ENCODE data around the gene ORAI3. TPM values are rescaled to one million over a fixed set of nuclear protein-coding genes. Genes with fewer than 3 reads are reported as not detected.

The ORAI3 gene
- total RNA-seq, 1 donor from 2014 or later, result 15.6 TPM

DNA sequence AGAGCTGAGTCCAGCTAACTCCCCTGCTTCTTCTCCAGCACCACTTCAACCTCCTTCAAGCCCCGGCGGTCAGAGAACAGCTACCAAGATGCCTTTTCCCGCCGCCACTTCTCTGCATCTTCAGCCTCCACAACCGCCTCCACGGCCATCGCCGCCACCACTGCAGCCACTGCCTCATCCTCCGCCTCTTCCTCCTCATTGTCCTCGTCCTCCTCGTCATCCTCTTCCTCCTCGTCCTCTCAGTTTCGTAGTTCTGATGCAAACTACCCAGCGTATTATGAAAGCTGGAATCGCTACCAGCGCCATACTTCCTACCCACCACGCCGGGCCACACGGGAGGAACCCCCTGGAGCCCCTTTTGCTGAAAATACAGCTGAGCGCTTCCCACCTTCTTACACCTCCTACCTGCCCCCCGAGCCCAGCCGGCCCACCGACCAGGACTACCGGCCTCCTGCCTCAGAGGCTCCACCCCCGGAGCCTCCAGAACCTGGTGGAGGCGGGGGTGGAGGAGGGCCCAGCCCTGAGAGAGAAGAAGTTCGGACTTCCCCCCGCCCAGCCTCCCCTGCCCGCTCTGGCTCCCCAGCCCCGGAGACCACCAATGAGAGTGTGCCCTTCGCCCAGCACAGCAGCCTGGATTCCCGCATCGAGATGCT is 15.8 kb downstream of the ORAI3 start:
- Mint-ChIP-seq H3K27ac (ENCODE audit: unreplicated experiment) (no peak overlapping the region), H3K36me3 (ENCODE audit: low read depth) (peaks cover 52% of the 10 kb centered on the region)

GRCh38 chr16:30965436-30965835 is 16.6 kb downstream of the ORAI3 start:
- H3K36me3 Mint-ChIP-seq (ENCODE audit: low read depth), result peaks cover 48% of the 10 kb centered on the region
- no peak overlapping the region for H3K4me3 Mint-ChIP-seq (ENCODE audit: unreplicated experiment)
- no peak overlapping the region for H3K27ac Mint-ChIP-seq (ENCODE audit: unreplicated experiment)
- H3K4me1 Mint-ChIP-seq (ENCODE audit: low read depth), result no peaks in the 10 kb centered on the region
- DNase-seq (ENCODE audit: low spot score), result no peak
- H3K9me3 Mint-ChIP-seq (ENCODE audit: low read depth), result no peaks in the 10 kb centered on the region
- H3K27me3 Mint-ChIP-seq (ENCODE audit: low read depth), result no peaks in the 10 kb centered on the region
- no peak for TF ChIP-seq CTCF (IDR thresholded peaks at IDR 0.05)

More for the DNA sequence above, 15.8 kb downstream of the ORAI3 start:
- TF ChIP-seq CTCF (IDR thresholded peaks at IDR 0.05), result no peak
- DNase-seq (ENCODE audit: low spot score), result no peak
- H3K4me1 Mint-ChIP-seq (ENCODE audit: low read depth), result peaks cover under 1% of the 10 kb centered on the region
- no peak overlapping the region for H3K4me3 Mint-ChIP-seq (ENCODE audit: unreplicated experiment)
- no peaks in the 10 kb centered on the region for H3K9me3 Mint-ChIP-seq (ENCODE audit: low read depth)
- no peaks in the 10 kb centered on the region for H3K27me3 Mint-ChIP-seq (ENCODE audit: low read depth)

GRCh38 chr16:30966033-30966619 is 17.3 kb downstream of the ORAI3 start:
- no peak overlapping the region for H3K4me3 Mint-ChIP-seq (ENCODE audit: unreplicated experiment)
- no peak for DNase-seq (ENCODE audit: low spot score)
- no peaks in the 10 kb centered on the region for H3K9me3 Mint-ChIP-seq (ENCODE audit: low read depth)
- H3K4me1 Mint-ChIP-seq (ENCODE audit: low read depth), result no peaks in the 10 kb centered on the region
- no peak overlapping the region for H3K27ac Mint-ChIP-seq (ENCODE audit: unreplicated experiment)
- H3K27me3 Mint-ChIP-seq (ENCODE audit: low read depth), result no peaks in the 10 kb centered on the region
- H3K36me3 Mint-ChIP-seq (ENCODE audit: low read depth), result peaks cover 52% of the 10 kb centered on the region
- TF ChIP-seq CTCF (IDR thresholded peaks at IDR 0.05), result no peak

DNA sequence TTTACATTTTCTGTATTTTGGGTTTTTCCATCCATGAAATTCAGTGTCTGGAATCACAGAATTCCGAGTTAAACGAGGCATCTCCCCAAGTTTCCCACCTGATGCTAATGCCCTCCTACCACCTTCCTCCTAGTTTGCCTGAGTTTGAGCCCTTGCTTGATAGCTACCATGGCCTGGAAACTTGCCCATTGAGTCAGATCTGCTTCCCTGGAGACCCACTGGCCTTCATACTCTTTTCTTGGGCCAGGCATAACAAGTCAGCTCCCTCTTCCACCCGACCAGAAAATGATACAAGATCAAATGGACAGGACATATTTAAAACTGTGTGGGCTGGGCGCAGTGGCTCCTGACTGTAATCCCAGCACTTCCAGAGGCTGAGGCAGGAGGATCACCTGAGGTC is 18.9 kb downstream of the ORAI3 start:
- H3K27ac Mint-ChIP-seq (ENCODE audit: unreplicated experiment), result no peak overlapping the region
- H3K4me1 Mint-ChIP-seq (ENCODE audit: low read depth), result no peaks in the 10 kb centered on the region
- H3K27me3 Mint-ChIP-seq (ENCODE audit: low read depth), result no peaks in the 10 kb centered on the region
- peaks cover 55% of the 10 kb centered on the region for H3K36me3 Mint-ChIP-seq (ENCODE audit: low read depth)
- no peak overlapping the region for H3K4me3 Mint-ChIP-seq (ENCODE audit: unreplicated experiment)
- DNase-seq (ENCODE audit: low spot score), result no peak
- TF ChIP-seq CTCF (IDR thresholded peaks at IDR 0.05), result no peak
- H3K9me3 Mint-ChIP-seq (ENCODE audit: low read depth), result no peaks in the 10 kb centered on the region

DNA sequence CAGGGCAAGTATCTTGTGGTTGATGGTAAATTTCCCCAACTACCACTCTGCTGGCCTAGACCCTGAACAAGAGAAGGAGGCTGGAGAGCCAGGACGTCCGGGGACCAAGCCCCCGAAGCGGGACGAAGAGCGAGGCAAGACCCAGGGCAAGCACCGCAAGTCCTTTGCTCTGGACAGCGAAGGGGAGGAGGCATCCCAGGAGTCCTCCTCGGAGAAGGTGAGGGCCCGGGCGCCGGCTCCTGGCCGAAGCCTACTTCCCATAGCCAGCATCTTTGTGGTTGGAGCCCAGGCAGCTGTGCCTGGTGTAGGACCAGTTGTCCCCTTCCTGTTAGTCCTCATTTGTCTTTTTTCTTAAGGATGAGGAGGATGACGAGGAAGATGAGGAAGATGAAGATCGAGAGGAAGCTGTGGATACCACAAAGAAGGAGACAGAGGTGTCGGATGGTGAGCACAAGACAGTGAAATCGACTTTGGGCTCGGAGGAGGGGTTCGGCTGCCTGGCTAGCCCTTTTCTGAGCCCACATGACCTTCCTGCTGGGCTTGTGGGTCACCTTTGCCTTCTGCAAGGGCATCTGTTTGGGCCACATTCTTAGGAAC is 20.5 kb downstream of the ORAI3 start:
- H3K27me3 Mint-ChIP-seq (ENCODE audit: low read depth), result no peaks in the 10 kb centered on the region
- TF ChIP-seq CTCF (IDR thresholded peaks at IDR 0.05), result no peak
- no peak for DNase-seq (ENCODE audit: low spot score)
- H3K4me3 Mint-ChIP-seq (ENCODE audit: unreplicated experiment), result no peak overlapping the region
- no peaks in the 10 kb centered on the region for H3K9me3 Mint-ChIP-seq (ENCODE audit: low read depth)
- H3K27ac Mint-ChIP-seq (ENCODE audit: unreplicated experiment), result no peak overlapping the region
- H3K36me3 Mint-ChIP-seq (ENCODE audit: low read depth), result peaks cover 56% of the 10 kb centered on the region
- no peaks in the 10 kb centered on the region for H3K4me1 Mint-ChIP-seq (ENCODE audit: low read depth)
